Psoas muscle (tissue), 8 donors: ENCODE data around the gene PBX1. TPM values are rescaled to one million over a fixed set of nuclear protein-coding genes. Genes with fewer than 3 reads are reported as not detected.

Experiments used
- ATAC-seq, 4 donors: fragments of 200-7000 bp; cut with Tn5 transposase; one replicate each; pipeline ENCODE4 v1.9.1; 2020; ENCODE audit warnings: moderate library complexity in 3 of 4, mild to moderate bottlenecking in 2 of 4
- DNase-seq, 2 donors: peaks; one replicate each; pipeline ENCODE4 v3.0.0-alpha.2; 2020
- H3K27ac ChIP-seq: fragments of 200-600 bp; one replicate; pipeline ENCODE4 v1.8.0; 2022
- H3K27me3 ChIP-seq, 3 donors: fragments of 200-600 bp in 1 of 3; one replicate each; pipeline versions ENCODE4 v1.6.1 to v1.8.0; 2013 to 2022; ENCODE audit warnings: low read length in 2 of 3, mild to moderate bottlenecking in 2 of 3, moderate library complexity in 1 of 3; ENCODE audit not compliant: insufficient read depth in 3 of 3
- H3K36me3 ChIP-seq, 2 donors: fragments of 200-600 bp in 1 of 2; one replicate each; pipeline versions ENCODE4 v1.6.1 to v1.8.0; 2013 to 2022; ENCODE audit warnings: low read depth in 1 of 2, mild to moderate bottlenecking in 1 of 2, moderate library complexity in 1 of 2; ENCODE audit not compliant: insufficient read depth in 1 of 2
- H3K4me1 ChIP-seq: fragments of 200-600 bp; one replicate; pipeline ENCODE4 v1.8.0; 2022
- H3K4me3 ChIP-seq: fragments of 200-600 bp; one replicate; pipeline ENCODE4 v1.8.0; 2022; ENCODE audit warnings: mild to moderate bottlenecking
- H3K9me3 ChIP-seq: fragments of 200-600 bp; one replicate; pipeline ENCODE4 v1.8.0; 2022
- CTCF ChIP-seq: fragments of 200-600 bp; IDR thresholded peaks from one replicate; pipeline ENCODE4 v1.8.0; 2022; ENCODE audit warnings: antibody characterized with exemption
- whole genome bisulfite sequencing, 3 donors: extraction: QIAGEN DNeasy Blood & Tissue Kit; methylation state at CpG; one replicate each; pipeline versions ENCODE4 v1.1.6 to v1.1.7; 2013; 5-methylcytosine and 5-hydroxymethylcytosine counted together
- intact Hi-C, 2 donors: fragments of 100-400 bp; cut with DNase I; formaldehyde crosslinking; loops; one replicate each; pipeline versions ENCODE4 v1.11.0 to v1.14.2; 2022
- polyA plus RNA-seq, 3 donors: library from polyadenylated mRNA; stranded (reverse); fragments of 200-250 nt; gene quantifications; one replicate each; pipeline ENCODE4 v1.2.3, GENCODE V29; 2013
- total RNA-seq, 4 donors: library from RNA; stranded (reverse); fragmentation: NEBNext Ultra II Directional in 2 of 4; extraction: Animal tissue kit (Norgen Biotek cat#: 25700) in 2 of 4; gene quantifications; one replicate each; pipeline versions ENCODE4 v1.2.1 to v1.2.4, GENCODE V29; 2021 to 2023
- donor health status: healthy with polysubstance abuse.
- donor health status: DM: no; HTN: no; CAD: no; lungs with moderate emphysema.
- donor health status: Bipolar disorder and iron deficiency.
- donor health status: healthy.
- donor health status: DM: yes; HTN: yes; CAD: no.
- donor health status: DM: no; HTN: no; CAD: no.
- donor health status: DM: no; HTN: no; CAD: no.
- donor health status: DM: yes; HTN: yes; CAD: no.

Gene PBX1
- total and polyA plus RNA-seq, 7 donors, result 10.6 to 69.9 (median 59.3) TPM

GRCh38 chr1:164823486-164824279 is 264.7 kb downstream of the PBX1 start:
- TF ChIP-seq CTCF, result peak; percentile 26
- H3K4me1 ChIP-seq, result peaks cover 19% of the 10 kb centered on the region
- H3K36me3 ChIP-seq, result peaks cover 4 to 42% of the 10 kb centered on the region in 2 donors
- 20 to 33% (median 26%) methylated on average over 5 of the region's 5 CpGs for WGBS, 3 donors
- DNase-seq (no peak), ATAC-seq (peak; percentile 84 to 93 (median 88))
- intact Hi-C loops, result loop anchor here in 1 of 2 donors (10.0 kb wide), 1 partner anchor 251 kb away; no protein-coding TSS in a partner anchor
- H3K4me3 ChIP-seq, result peak overlapping the region; percentile 26
- H3K27me3 ChIP-seq, result no peaks in the 10 kb centered on the region
- H3K27ac ChIP-seq, result peak overlapping the region; percentile 73
- no peaks in the 10 kb centered on the region for H3K9me3 ChIP-seq

- Histone ChIP-seq H3K9me3 (no peaks in the 10 kb centered on the region), H3K27me3 (no peaks in the 10 kb centered on the region), H3K36me3 (peaks cover 4 to 45% of the 10 kb centered on the region in 2 donors), H3K4me3 (peak overlapping the region; percentile 26), H3K4me1 (peaks cover 19% of the 10 kb centered on the region), H3K27ac (peak overlapping the region; percentile 73)
- DNase-seq (no peak), ATAC-seq (no peak)
- intact Hi-C loops, result loop anchor here in 1 of 2 donors (10.0 kb wide), 1 partner anchor 250 kb away; no protein-coding TSS in a partner anchor
- no peak for TF ChIP-seq CTCF
These were observed 265.6 kb downstream of the PBX1 start for GRCh38 chr1:164824542-164824941.

GRCh38 chr1:164830628-164831027 is 271.6 kb downstream of the PBX1 start:
- no peak for TF ChIP-seq CTCF
- no peaks in the 10 kb centered on the region for H3K4me1 ChIP-seq

GRCh38 chr1:164834641-164835040 is 275.7 kb downstream of the PBX1 start:
- intact Hi-C loops, result no loop called here
- Histone ChIP-seq H3K4me3 (no peak overlapping the region), H3K9me3 (no peaks in the 10 kb centered on the region), H3K27ac (no peak overlapping the region), H3K36me3 (peaks cover 2 to 13% of the 10 kb centered on the region in 2 donors), H3K27me3 (no peaks in the 10 kb centered on the region), H3K4me1 (no peaks in the 10 kb centered on the region)
- DNase-seq (no peak), ATAC-seq (no peak)
- WGBS, 3 donors, result 0% methylated on average over 1 of the region's 1 CpG
- no peak for TF ChIP-seq CTCF

More at GRCh38 chr1:164830628-164831027, 271.6 kb downstream of the PBX1 start:
- H3K4me3 ChIP-seq, result no peak overlapping the region
- no peak overlapping the region for H3K27ac ChIP-seq
- DNase-seq, result no peak
- H3K9me3 ChIP-seq, result no peaks in the 10 kb centered on the region
- 62 to 71% (median 68%) methylated on average over 4 of the region's 4 CpGs for WGBS, 3 donors
- H3K36me3 ChIP-seq, result peaks cover 2 to 16% of the 10 kb centered on the region in 2 donors
- ATAC-seq, result no peak
- no peaks in the 10 kb centered on the region for H3K27me3 ChIP-seq
- intact Hi-C loops, result no loop called here
